Gastroesophageal sphincter (tissue), 4 donors: ENCODE data around the gene KHDC4. TPM values are rescaled to one million over a fixed set of nuclear protein-coding genes. Genes with fewer than 3 reads are reported as not detected.

Experiments
- ATAC-seq: fragments of 150-250 bp; one replicate; pipeline ENCODE4 v1.9.1; 2016; ENCODE audit warnings: mild to moderate bottlenecking, moderate library complexity
- H3K27ac ChIP-seq, 4 donors: fragments of 200-600 bp; sonication (generic) in 3 of 4; 1 replicate in 3 of 4; 2 replicates in 1 of 4; pipeline ENCODE4 v1.5.1; 2016 to 2019
- H3K27me3 ChIP-seq: fragments of 200-600 bp; sonication (generic); one replicate; pipeline ENCODE4 v1.5.1; 2019
- H3K36me3 ChIP-seq, 2 donors: fragments of 200-600 bp; sonication (generic); one replicate each; pipeline ENCODE4 v1.5.1; 2019; ENCODE audit warnings: control low read depth in 1 of 2
- H3K4me1 ChIP-seq, 3 donors: fragments of 200-600 bp; sonication (generic); 1 replicate in 2 of 3; 2 replicates in 1 of 3; pipeline ENCODE4 v1.5.1; 2016 to 2019; ENCODE audit warnings: control low read depth in 2 of 3
- H3K4me3 ChIP-seq, 2 donors: fragments of 200-600 bp; sonication (generic); one replicate each; pipeline ENCODE4 v1.5.1; 2019; ENCODE audit warnings: mild to moderate bottlenecking in 1 of 2, moderate library complexity in 1 of 2
- H3K9me3 ChIP-seq, 3 donors: fragments of 200-600 bp; sonication (generic); one replicate each; pipeline ENCODE4 v1.5.1; 2017 to 2019; ENCODE audit warnings: control low read depth in 2 of 3
- EP300 ChIP-seq: sonication (generic); formaldehyde crosslinking; IDR thresholded peaks from one replicate; pipeline ENCODE4 v1.6.1; 2017; ENCODE audit warnings: antibody characterized with exemption, mild to moderate bottlenecking
- POLR2A ChIP-seq, 2 donors: fragments of 450-650 bp; IDR thresholded peaks; one replicate each; pipeline ENCODE4 v1.6.1; 2017; ENCODE audit warnings: antibody characterized with exemption in 2 of 2, mild to moderate bottlenecking in 2 of 2, moderate library complexity in 1 of 2
- POLR2AphosphoS5 ChIP-seq: sonication (generic); formaldehyde crosslinking; IDR thresholded peaks from one replicate; pipeline ENCODE4 v1.6.1; 2017; ENCODE audit warnings: antibody characterized with exemption
- WGBS, 2 donors: methylation state at CpG; one replicate each; pipeline ENCODE4 v1.1.5; 2018; ENCODE audit warnings: low coverage in 1 of 2; 5-methylcytosine and 5-hydroxymethylcytosine counted together
- total RNA-seq, 4 donors: library from RNA; depleted of rRNA; stranded (reverse); fragments of >200 nt; gene quantifications; one replicate each; pipeline ENCODE4 v1.1.0, GENCODE V29; 2016
- TF ChIP-seq, protein P1 (sequence below), 4 experiments: fragments of 200-600 bp in 2 of 4; fragments of 450-650 bp in 2 of 4; sonication (generic) in 1 of 4; IDR thresholded peaks; one replicate each; pipeline ENCODE4 v1.5.1; 2017 to 2019; ENCODE audit warnings: antibody characterized with exemption in 4 of 4, mild to moderate bottlenecking in 2 of 4, moderate library complexity in 2 of 4

KHDC4 gene
- total RNA-seq, 4 donors from 2014 or later, result 20.4 to 57.4 (median 34.6) TPM

DNA sequence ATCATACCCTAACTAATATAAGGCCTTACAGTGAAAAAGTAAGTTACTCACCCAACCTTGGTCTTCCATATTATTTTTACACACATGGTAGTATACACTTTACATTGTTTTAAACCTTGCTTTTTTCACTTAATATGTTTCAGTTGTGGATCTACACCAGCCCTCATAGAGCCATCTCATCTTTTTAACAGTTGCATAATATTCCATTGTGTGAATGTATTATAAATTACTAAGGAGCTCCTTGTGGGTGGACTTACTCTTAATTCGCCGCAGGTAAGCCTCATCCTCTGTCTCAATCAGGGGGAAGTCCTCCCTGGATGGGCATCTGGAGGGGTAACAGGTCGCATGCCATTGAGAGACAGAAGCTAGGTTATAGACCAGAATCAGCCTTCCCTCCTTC lies 20.4 kb upstream of the KHDC4 start:
- H3K27me3 ChIP-seq, result no peaks in the 10 kb centered on the region
- H3K4me1 ChIP-seq, result peaks cover 0 to 6% (median 0%) of the 10 kb centered on the region in 3 donors
- no peaks in the 10 kb centered on the region for H3K9me3 ChIP-seq
- no peak overlapping the region for H3K4me3 ChIP-seq
- no peak for ATAC-seq
- H3K27ac ChIP-seq, result no peak overlapping the region
- H3K36me3 ChIP-seq, result peaks cover 11 to 100% of the 10 kb centered on the region in 2 donors
- TF ChIP-seq POLR2AphosphoS5, result no peak
- TF ChIP-seq POLR2A (IDR thresholded peaks at IDR 0.05), result no peak
- TF ChIP-seq EP300, result no peak
- TF ChIP-seq, protein P1, sequence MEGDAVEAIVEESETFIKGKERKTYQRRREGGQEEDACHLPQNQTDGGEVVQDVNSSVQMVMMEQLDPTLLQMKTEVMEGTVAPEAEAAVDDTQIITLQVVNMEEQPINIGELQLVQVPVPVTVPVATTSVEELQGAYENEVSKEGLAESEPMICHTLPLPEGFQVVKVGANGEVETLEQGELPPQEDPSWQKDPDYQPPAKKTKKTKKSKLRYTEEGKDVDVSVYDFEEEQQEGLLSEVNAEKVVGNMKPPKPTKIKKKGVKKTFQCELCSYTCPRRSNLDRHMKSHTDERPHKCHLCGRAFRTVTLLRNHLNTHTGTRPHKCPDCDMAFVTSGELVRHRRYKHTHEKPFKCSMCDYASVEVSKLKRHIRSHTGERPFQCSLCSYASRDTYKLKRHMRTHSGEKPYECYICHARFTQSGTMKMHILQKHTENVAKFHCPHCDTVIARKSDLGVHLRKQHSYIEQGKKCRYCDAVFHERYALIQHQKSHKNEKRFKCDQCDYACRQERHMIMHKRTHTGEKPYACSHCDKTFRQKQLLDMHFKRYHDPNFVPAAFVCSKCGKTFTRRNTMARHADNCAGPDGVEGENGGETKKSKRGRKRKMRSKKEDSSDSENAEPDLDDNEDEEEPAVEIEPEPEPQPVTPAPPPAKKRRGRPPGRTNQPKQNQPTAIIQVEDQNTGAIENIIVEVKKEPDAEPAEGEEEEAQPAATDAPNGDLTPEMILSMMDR (IDR thresholded peaks at IDR 0.05), result no peak
- 94 to 97% methylated on average over 2 to 3 of the region's 3 CpGs for WGBS, 2 donors

DNA sequence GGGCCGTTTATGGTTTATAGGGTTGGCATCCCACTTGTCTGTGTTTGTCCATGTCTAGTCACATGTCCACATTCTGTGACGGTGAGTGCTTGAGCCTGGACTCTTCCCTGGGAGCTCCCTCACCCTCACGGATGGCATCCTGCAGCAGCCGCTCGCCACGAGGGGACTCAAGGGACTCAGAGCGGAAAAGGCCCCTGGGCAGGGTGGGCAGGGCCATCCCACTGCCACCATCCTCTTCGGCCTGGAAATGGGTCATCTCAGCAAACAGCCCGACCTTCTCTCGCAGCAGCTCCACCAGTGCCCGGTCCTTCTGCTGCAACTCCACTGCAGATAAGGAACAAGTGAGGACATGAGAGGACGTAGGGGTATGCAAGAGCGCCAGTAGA lies 18.3 kb upstream of the KHDC4 start:
- no peaks in the 10 kb centered on the region for H3K9me3 ChIP-seq
- peak overlapping the region in 2 of 4 donors; percentile 27 to 31 for H3K27ac ChIP-seq
- no peak for ATAC-seq
- H3K36me3 ChIP-seq, result peaks cover 11 to 100% of the 10 kb centered on the region in 2 donors
- no peak for TF ChIP-seq EP300
- TF ChIP-seq, protein P1 (IDR thresholded peaks at IDR 0.05), result no peak
- TF ChIP-seq POLR2AphosphoS5, result no peak
- no peak for TF ChIP-seq POLR2A (IDR thresholded peaks at IDR 0.05)
- no peaks in the 10 kb centered on the region for H3K4me1 ChIP-seq
- no peak overlapping the region for H3K4me3 ChIP-seq
- 30% methylated on average over 2 of the region's 13 CpGs; no CpG with 5 or more reads in 1 of the 2 donors for WGBS, 2 donors
- no peaks in the 10 kb centered on the region for H3K27me3 ChIP-seq

DNA sequence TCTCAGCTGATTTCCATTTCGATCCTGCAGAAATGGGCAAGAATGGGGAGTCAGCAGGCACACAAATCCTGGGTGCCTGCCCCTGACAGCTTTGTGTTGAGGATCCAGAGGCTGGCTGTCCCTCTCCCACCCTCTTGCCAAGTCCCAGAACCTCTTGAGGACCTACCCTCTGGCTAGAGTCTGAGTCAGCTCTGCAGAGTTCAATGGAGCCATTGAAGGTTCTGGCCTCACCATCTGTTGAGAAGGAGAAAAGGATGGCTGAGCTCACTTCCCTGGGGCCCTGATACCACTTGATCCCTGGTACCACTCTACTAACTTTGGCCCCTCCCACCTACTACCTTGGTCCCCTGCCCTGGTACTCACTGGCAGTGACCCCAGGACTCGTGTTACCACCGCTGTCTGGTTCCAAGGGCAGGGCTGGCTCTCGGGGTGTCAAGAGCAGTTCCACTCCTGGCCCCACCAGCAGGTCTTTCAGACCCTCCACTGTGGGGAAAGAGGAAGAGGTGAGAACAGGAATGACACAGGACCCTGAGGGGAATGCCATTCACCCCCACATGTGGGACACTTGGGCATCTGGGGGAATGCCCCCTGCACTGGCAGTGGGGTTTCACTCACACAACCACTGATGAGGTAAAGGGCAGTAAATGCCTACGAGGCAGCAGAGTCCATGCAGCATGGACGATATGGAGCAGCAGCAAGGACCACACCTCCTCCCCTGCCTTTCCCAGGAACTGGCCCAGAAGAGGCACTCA lies 17.7 kb upstream of the KHDC4 start:
- WGBS, 2 donors, result 61 to 83% methylated on average over 1 to 3 of the region's 6 CpGs
- TF ChIP-seq POLR2A (IDR thresholded peaks at IDR 0.05) (no peak), POLR2AphosphoS5 (no peak), EP300 (no peak)
- TF ChIP-seq, protein P1 (IDR thresholded peaks at IDR 0.05), result no peak
- no peaks in the 10 kb centered on the region for H3K27me3 ChIP-seq
- H3K27ac ChIP-seq, result peak overlapping the region in 2 of 4 donors; percentile 27 to 31
- H3K36me3 ChIP-seq, result peaks cover 11 to 100% of the 10 kb centered on the region in 2 donors
- no peak for ATAC-seq
- H3K4me3 ChIP-seq, result no peak overlapping the region
- H3K9me3 ChIP-seq, result no peaks in the 10 kb centered on the region
- no peaks in the 10 kb centered on the region for H3K4me1 ChIP-seq

DNA sequence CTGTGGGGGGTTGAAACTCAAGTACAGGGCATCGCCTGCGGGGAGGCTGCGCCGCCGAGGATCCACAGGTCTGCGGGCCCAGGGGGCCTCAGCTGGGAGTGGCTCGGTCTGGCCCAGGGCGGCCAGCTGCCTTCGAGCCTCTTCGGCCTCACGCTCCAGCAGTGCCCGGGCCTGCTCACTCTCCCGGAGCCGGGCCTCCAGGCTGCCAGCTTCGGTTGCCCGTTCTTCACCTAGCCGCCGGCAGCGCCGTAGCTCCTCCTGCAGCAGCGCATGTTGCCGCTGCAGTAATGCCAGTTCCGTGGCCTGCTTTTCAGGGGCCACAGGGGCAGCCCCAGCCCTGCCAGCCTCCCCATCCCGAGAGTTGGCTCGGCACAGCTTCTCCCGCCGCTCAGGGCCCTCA lies 16.6 kb upstream of the KHDC4 start:
- WGBS, 2 donors, result 88 to 100% methylated on average over 1 to 7 of the region's 27 CpGs
- Histone ChIP-seq H3K27me3 (no peaks in the 10 kb centered on the region), H3K27ac (no peak overlapping the region), H3K9me3 (no peaks in the 10 kb centered on the region), H3K36me3 (peaks cover 11 to 99% of the 10 kb centered on the region in 2 donors), H3K4me3 (no peak overlapping the region), H3K4me1 (peaks cover 0 to 6% (median 2%) of the 10 kb centered on the region in 3 donors)
- no peak for ATAC-seq
- no peak for TF ChIP-seq POLR2A (IDR thresholded peaks at IDR 0.05)
- TF ChIP-seq POLR2AphosphoS5, result no peak
- TF ChIP-seq, protein P1 (IDR thresholded peaks at IDR 0.05), result no peak
- no peak for TF ChIP-seq EP300

DNA sequence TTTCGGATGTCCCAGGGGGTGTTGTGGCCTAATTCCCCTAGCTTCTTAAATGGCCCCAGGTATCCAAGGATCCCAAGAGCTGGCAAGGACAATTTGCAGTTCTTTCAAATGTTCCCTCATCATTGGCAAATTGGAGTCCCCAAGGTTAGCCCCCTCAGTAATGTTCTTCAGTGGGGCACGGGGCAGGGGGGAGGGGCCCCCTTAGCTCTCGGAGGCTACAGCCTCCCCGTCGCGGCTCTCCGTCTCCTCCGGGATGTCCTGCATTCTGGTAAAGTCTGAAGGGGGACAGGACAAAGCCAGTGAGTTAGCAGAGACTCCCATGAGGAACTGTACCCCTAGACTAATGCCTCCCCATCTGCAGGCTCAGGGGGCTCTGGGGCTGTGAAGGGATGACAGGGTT lies 13.5 kb upstream of the KHDC4 start:
- H3K27me3 ChIP-seq, result no peaks in the 10 kb centered on the region
- 69% methylated on average over 6 of the region's 8 CpGs; no CpG with 5 or more reads in 1 of the 2 donors for WGBS, 2 donors
- ATAC-seq, result no peak
- no peak for TF ChIP-seq POLR2AphosphoS5
- no peak for TF ChIP-seq EP300
- TF ChIP-seq, protein P1 (IDR thresholded peaks at IDR 0.05), result no peak
- no peak for TF ChIP-seq POLR2A (IDR thresholded peaks at IDR 0.05)
- no peak overlapping the region for H3K4me3 ChIP-seq
- H3K27ac ChIP-seq, result no peak overlapping the region
- peaks cover 0 to 31% (median 13%) of the 10 kb centered on the region in 3 donors for H3K4me1 ChIP-seq
- H3K9me3 ChIP-seq, result no peaks in the 10 kb centered on the region
- H3K36me3 ChIP-seq, result peaks cover 10 to 68% of the 10 kb centered on the region in 2 donors
